H1 (cell line): Measurements from ENCODE around the gene ASTN1. TPM values are rescaled to one million over a fixed set of nuclear protein-coding genes. Genes with fewer than 3 reads are reported as not detected.
A peak's percentile ranks its signal among the peaks of the same experiment; 100 is the strongest.

Experiments used
- CTCF ChIA-PET: fragments of 300-600 bp; sonication (Branson Sonifier 250); formaldehyde crosslinking; loops from one replicate; lab custom pipeline; 2021; ENCODE audit not compliant: partially characterized antibody; lab: Charles Lee
- POLR2A ChIA-PET: fragments of 300-600 bp; sonication (Branson Sonifier 250); formaldehyde crosslinking; loops from one replicate; lab custom pipeline; 2021; ENCODE audit warnings: inconsistent platforms; ENCODE audit not compliant: partially characterized antibody; lab: Charles Lee
- DNase-seq, 2 experiments: peaks; one replicate each; pipeline versions ENCODE4 v3.0.0 to v3.0.0-alpha.2; 2010 to 2022; ENCODE audit warnings: low spot score in 2 of 2, low read depth in 1 of 2, mixed read lengths in 1 of 2
- FAIRE-seq: peaks from 2 replicates; lab custom pipeline; 2011; peaks lifted over from hg19 to GRCh38; lab: Jason Lieb, UNC
- H2AFZ ChIP-seq: 2 replicates; pipeline ENCODE4 v1.8.1; 2012; ENCODE audit warnings: low read length, inconsistent platforms
- H2AK5ac ChIP-seq: 2 replicates; pipeline ENCODE4 v1.6.1; 2013; ENCODE audit warnings: low read depth, low read length
- H2BK120ac ChIP-seq: replicated peaks from 2 replicates; pipeline ENCODE3; 2013; ENCODE audit warnings: low read depth, low read length, inconsistent platforms
- H2BK12ac ChIP-seq: 2 replicates; pipeline ENCODE4 v1.6.1; 2013; ENCODE audit warnings: low read depth, low read length
- H2BK15ac ChIP-seq: 2 replicates; pipeline ENCODE4 v1.6.1; 2013; ENCODE audit warnings: low read length
- H2BK20ac ChIP-seq: 2 replicates; pipeline ENCODE4 v1.6.1; 2013; ENCODE audit warnings: low read length
- H2BK5ac ChIP-seq: 2 replicates; pipeline ENCODE4 v1.6.1; 2013; ENCODE audit warnings: low read depth, low read length
- H3K14ac ChIP-seq: 2 replicates; pipeline ENCODE4 v1.6.1; 2013; ENCODE audit warnings: inconsistent platforms; ENCODE audit not compliant: insufficient read length
- H3K18ac ChIP-seq: 2 replicates; pipeline ENCODE4 v1.6.1; 2013; ENCODE audit warnings: low read length; ENCODE audit errors: extremely low read depth
- H3K23ac ChIP-seq: 2 replicates; pipeline ENCODE4 v1.6.1; 2013; ENCODE audit warnings: inconsistent platforms; ENCODE audit not compliant: insufficient read length
- H3K23me2 ChIP-seq: 2 replicates; pipeline ENCODE4 v1.6.1; 2013; ENCODE audit warnings: low read depth, low read length
- H3K27ac ChIP-seq: 2 replicates; pipeline ENCODE4 v1.6.1; 2011; ENCODE audit warnings: low read depth, low read length, inconsistent platforms
- H3K27me3 ChIP-seq, 4 experiments: replicated peaks in 1 of 4; 1 replicate in 1 of 4; 2 replicates in 3 of 4; pipeline versions ENCODE4 v1.6.1 to v1.8.1; 2011 to 2013; ENCODE audit warnings: low read length in 3 of 4, mild to moderate bottlenecking in 3 of 4, inconsistent platforms in 2 of 4, mixed read lengths in 2 of 4, moderate library complexity in 1 of 4; ENCODE audit not compliant: control insufficient read depth in 3 of 4, insufficient read depth in 3 of 4; ENCODE audit errors: extremely low read depth in 1 of 4
- H3K36me3 ChIP-seq, 4 experiments: 2 replicates each; pipeline versions ENCODE4 v1.6.1 to v1.8.1; 2011 to 2013; ENCODE audit warnings: mild to moderate bottlenecking in 4 of 4, low read length in 3 of 4, moderate library complexity in 2 of 4, control low read depth in 1 of 4, inconsistent platforms in 1 of 4; ENCODE audit not compliant: insufficient read depth in 4 of 4, control insufficient read depth in 2 of 4
- H3K4ac ChIP-seq: replicated peaks from 2 replicates; pipeline ENCODE3; 2013; ENCODE audit warnings: low read length, low read depth, mixed read lengths, inconsistent platforms; ENCODE audit not compliant: insufficient read length
- H3K4me1 ChIP-seq, 4 experiments: replicated peaks in 1 of 4; 1 replicate in 1 of 4; 2 replicates in 3 of 4; pipeline versions ENCODE4 v1.6.1 to v1.8.1; 2011 to 2013; ENCODE audit warnings: low read length in 3 of 4, inconsistent platforms in 2 of 4, mixed read lengths in 1 of 4; ENCODE audit not compliant: insufficient read depth in 4 of 4, control insufficient read depth in 3 of 4
- H3K4me2 ChIP-seq, 2 experiments: 2 replicates each; pipeline versions ENCODE4 v1.6.1 to v1.8.1; 2011 to 2013; ENCODE audit warnings: low read depth in 2 of 2, low read length in 2 of 2, control low read depth in 1 of 2, inconsistent platforms in 1 of 2, mild to moderate bottlenecking in 1 of 2; ENCODE audit not compliant: insufficient read depth in 1 of 2
- H3K4me3 ChIP-seq, 4 experiments: fragments of 200-600, 300-600 bp in 1 of 4; sonication (generic), shearing (Covaris generic), sonication (Bioruptor Twin) in 1 of 4; 2 replicates each; pipeline versions ENCODE4 v1.5.1 to v1.8.1; 2011 to 2016; ENCODE audit warnings: low read length in 4 of 4, low read depth in 3 of 4, control low read depth in 2 of 4, inconsistent platforms in 2 of 4, mild to moderate bottlenecking in 2 of 4, mixed read lengths in 1 of 4, moderate library complexity in 1 of 4; ENCODE audit not compliant: insufficient read depth in 2 of 4; ENCODE audit errors: extremely low read depth in 1 of 4
- H3K56ac ChIP-seq: replicated peaks from 2 replicates; pipeline ENCODE3; 2013; ENCODE audit warnings: low read depth, mild to moderate bottlenecking, mixed read lengths, low read length, inconsistent platforms; ENCODE audit not compliant: insufficient read length
- H3K79me1 ChIP-seq: 2 replicates; pipeline ENCODE4 v1.6.1; 2013; ENCODE audit warnings: low read depth, low read length, control low read depth
- H3K79me2 ChIP-seq, 2 experiments: 2 replicates each; pipeline versions ENCODE4 v1.6.1 to v1.8.1; 2012 to 2013; ENCODE audit warnings: low read length in 2 of 2, mild to moderate bottlenecking in 2 of 2, inconsistent platforms in 1 of 2; ENCODE audit not compliant: insufficient read depth in 2 of 2, control insufficient read depth in 1 of 2
- H3K9ac ChIP-seq, 4 experiments: replicated peaks in 1 of 4; 1 replicate in 1 of 4; 2 replicates in 3 of 4; pipeline versions ENCODE4 v1.6.1 to v1.8.1; 2011 to 2013; ENCODE audit warnings: low read depth in 3 of 4, low read length in 3 of 4, control low read depth in 2 of 4, mild to moderate bottlenecking in 2 of 4, moderate library complexity in 2 of 4, inconsistent platforms in 1 of 4; ENCODE audit errors: extremely low read depth in 1 of 4
- H3K9me3 ChIP-seq, 2 experiments: 2 replicates each; pipeline versions ENCODE4 v1.6.1 to v1.8.1; 2012 to 2013; ENCODE audit warnings: mild to moderate bottlenecking in 2 of 2, moderate library complexity in 2 of 2, control low read depth in 1 of 2, inconsistent platforms in 1 of 2, low read depth in 1 of 2, low read length in 1 of 2, mixed read lengths in 1 of 2; ENCODE audit not compliant: insufficient read depth in 2 of 2
- H4K20me1 ChIP-seq, 2 experiments: replicated peaks in 1 of 2; 2 replicates each; pipeline versions ENCODE3 to v1.8.1; 2011 to 2013; ENCODE audit warnings: inconsistent platforms in 2 of 2, low read length in 2 of 2, mild to moderate bottlenecking in 1 of 2; ENCODE audit not compliant: insufficient read depth in 2 of 2, control insufficient read depth in 1 of 2
- H4K5ac ChIP-seq: 2 replicates; pipeline ENCODE4 v1.6.1; 2013; ENCODE audit warnings: low read length, low read depth, mixed read lengths, inconsistent platforms; ENCODE audit not compliant: insufficient read length
- H4K8ac ChIP-seq: 2 replicates; pipeline ENCODE4 v1.8.0; 2013; ENCODE audit warnings: mild to moderate bottlenecking, moderate library complexity, low read length, inconsistent platforms; ENCODE audit not compliant: insufficient read depth; ENCODE audit errors: extremely low read depth
- H4K91ac ChIP-seq: replicated peaks from 2 replicates; pipeline ENCODE3; 2013; ENCODE audit warnings: low read length, mixed read lengths, inconsistent platforms; ENCODE audit not compliant: insufficient read length
- TAF7 ChIP-seq: optimal IDR thresholded peaks from 2 replicates; pipeline ENCODE3; 2011; ENCODE audit warnings: low read depth, mild to moderate bottlenecking, inconsistent platforms, low read length, moderate library complexity, borderline replicate concordance
- WGBS, 2 experiments: shearing (Covaris generic) in 1 of 2; methylation state at CpG; one replicate each; pipeline versions ENCODE4 v1.1.6 to v1.1.7; 2013 to 2015; ENCODE audit warnings: low lambda C conversion rate in 2 of 2, mixed read lengths in 2 of 2, inconsistent platforms in 1 of 2, low coverage in 1 of 2, missing lambda C conversion rate in 1 of 2; ENCODE audit not compliant: insufficient replicate concordance in 2 of 2, insufficient coverage in 1 of 2, insufficient read length in 1 of 2; ENCODE audit errors: extremely low coverage in 1 of 2, missing lambda C conversion rate in 1 of 2; 5-methylcytosine and 5-hydroxymethylcytosine counted together
- polyA plus RNA-seq, 7 experiments: library from polyadenylated mRNA; depleted of rRNA in 3 of 7; stranded (reverse) in 5 of 7; unstranded in 2 of 7; fragments of >200 nt in 5 of 7; fragments of 200-250 nt in 2 of 7; gene quantifications; 1 replicate in 5 of 7; 2 replicates in 1 of 7; 4 replicates in 1 of 7; pipeline versions ENCODE4 v1.2.1 to v1.2.3, GENCODE V29; 2011 to 2013; ENCODE audit warnings: missing spikeins in 2 of 7, mixed read lengths in 2 of 7
- total RNA-seq: library from RNA; stranded (reverse); fragmentation: NEBNext Ultra II Directional; extraction: Animal tissue kit (Norgen Biotek cat#: 25700); gene quantifications from 2 replicates; pipeline ENCODE4 v1.2.1, GENCODE V29; 2021

Gene ASTN1
- total and polyA plus RNA-seq, 2 of the 8 experiments (the other 6 are each of a cell fraction or from before 2014, with no cell fraction given), result 2.9 to 4.1 TPM

DNA sequence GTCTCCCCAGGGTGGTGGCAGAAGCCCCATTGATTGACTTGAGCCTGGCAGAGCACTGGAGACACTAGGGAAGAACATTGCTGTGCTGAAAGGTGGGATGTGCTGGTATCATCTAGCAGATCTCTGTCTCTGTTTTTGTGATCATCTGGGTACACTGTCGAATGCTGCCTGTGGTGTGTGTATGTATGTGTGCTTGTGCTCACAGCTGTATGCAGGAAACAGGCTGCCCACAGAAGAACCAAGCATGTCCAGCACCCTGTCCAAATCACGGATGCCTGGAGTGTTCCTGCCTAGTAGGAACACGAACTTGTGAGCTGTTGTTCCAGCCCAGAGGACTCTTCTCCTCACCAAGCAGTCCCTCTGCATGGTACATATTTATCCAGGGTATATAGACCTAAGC, 7.8 kb upstream of the ASTN1 start:
- Histone ChIP-seq H3K4me3 (no peak overlapping the region), H4K5ac (no peak overlapping the region), H3K56ac (no peak overlapping the region), H2AK5ac (no peak overlapping the region), H3K23me2 (peaks cover 6% of the 10 kb centered on the region), H3K4me1 (peaks cover 0 to 4% (median 2%) of the 10 kb centered on the region in 4 experiments; a peak in 5 of 7 replicates), H3K79me2 (no peaks in the 10 kb centered on the region), H2AFZ (no peak overlapping the region), H3K14ac (no peak overlapping the region), H2BK120ac (no peak overlapping the region), H3K18ac (no peak overlapping the region), H3K9ac (no peak overlapping the region), H2BK20ac (no peak overlapping the region), H3K23ac (no peak overlapping the region), H4K8ac (no peak overlapping the region), H3K27ac (no peak overlapping the region), H2BK12ac (no peak overlapping the region), H4K20me1 (peaks cover 0 to 5% of the 10 kb centered on the region in 2 experiments), H3K79me1 (no peaks in the 10 kb centered on the region), H3K36me3 (no peaks in the 10 kb centered on the region), H3K27me3 (peaks cover 22 to 52% (median 45%) of the 10 kb centered on the region in 4 experiments), H3K4ac (no peak overlapping the region), H4K91ac (no peak overlapping the region), H3K4me2 (peak overlapping the region in 1 of 2 experiments; percentile 77; a peak in 1 of 4 replicates), H3K9me3 (no peaks in the 10 kb centered on the region), H2BK5ac (no peak overlapping the region), H2BK15ac (no peak overlapping the region)
- ChIA-PET POLR2A (interaction anchor here (1.7 kb wide), 1 partner anchor 9 kb away, joined by 6 read pairs; no protein-coding TSS in a partner anchor), CTCF (interaction anchor here (0.7 to 3.6 kb wide), 10 partner anchors 8 to 295 kb away, joined by 3 to 32 read pairs (median 3); partner anchors contain the start of gene ASTN1)
- 70% methylated on average over 3 of the region's 3 CpGs; no CpG with 5 or more reads in 1 of the 2 experiments for WGBS, 2 experiments
- DNase-seq, result no peak
- FAIRE-seq, result no peak
- no peak for TF ChIP-seq TAF7
